Dendritic cell treated with granulocyte-macrophage colony-stimulating factor and Interleukin-4, amounts not matched to agents 40 ng/mL and 50 ng/mL, for 4 days (primary cell): ENCODE data around the gene SRA1.

ENCODE experiments used
- H3K27ac Mint-ChIP-seq: one replicate; pipeline ENCODE4 v1.8.0; 2022; ENCODE audit warnings: mild to moderate bottlenecking, mixed read lengths
- H3K27me3 Mint-ChIP-seq: one replicate; pipeline ENCODE4 v1.8.0; 2022; ENCODE audit warnings: mild to moderate bottlenecking, mixed read lengths
- H3K36me3 Mint-ChIP-seq: one replicate; pipeline ENCODE4 v1.8.0; 2022; ENCODE audit warnings: low read depth, mixed read lengths
- H3K4me1 Mint-ChIP-seq: one replicate; pipeline ENCODE4 v1.8.0; 2022; ENCODE audit warnings: low read depth, mixed read lengths
- H3K4me3 Mint-ChIP-seq: one replicate; pipeline ENCODE4 v1.8.0; 2022; ENCODE audit warnings: mild to moderate bottlenecking, moderate library complexity, mixed read lengths
- H3K9me3 Mint-ChIP-seq: one replicate; pipeline ENCODE4 v1.8.0; 2022; ENCODE audit warnings: mixed read lengths
- intact Hi-C: fragments of 100-400 bp; cut with micrococcal nuclease; formaldehyde crosslinking; loops from one replicate; pipeline ENCODE4 v1.15.0; 2022

The SRA1 gene

GRCh38 chr5:140513124-140513523 lies 44.1 kb downstream of the SRA1 start:
- no peak overlapping the region for H3K27ac Mint-ChIP-seq
- H3K4me3 Mint-ChIP-seq = no peak overlapping the region
- H3K4me1 Mint-ChIP-seq = no peaks in the 10 kb centered on the region
- peaks cover 78% of the 10 kb centered on the region for H3K36me3 Mint-ChIP-seq
- peaks cover 9% of the 10 kb centered on the region for H3K9me3 Mint-ChIP-seq
- intact Hi-C loops = no loop called here
- H3K27me3 Mint-ChIP-seq = no peaks in the 10 kb centered on the region

- no peaks in the 10 kb centered on the region for H3K27me3 Mint-ChIP-seq
- H3K36me3 Mint-ChIP-seq = peaks cover 94% of the 10 kb centered on the region
- no peaks in the 10 kb centered on the region for H3K4me1 Mint-ChIP-seq
- intact Hi-C loops = no loop called here
- H3K9me3 Mint-ChIP-seq = no peaks in the 10 kb centered on the region
- H3K4me3 Mint-ChIP-seq = no peak overlapping the region
- no peak overlapping the region for H3K27ac Mint-ChIP-seq
Measured at GRCh38 chr5:140509898-140510297, 47.4 kb downstream of the SRA1 start.

GRCh38 chr5:140502834-140503233 lies 54.4 kb downstream of the SRA1 start:
- Mint-ChIP-seq H3K4me1 (no peaks in the 10 kb centered on the region), H3K9me3 (no peaks in the 10 kb centered on the region), H3K27ac (no peak overlapping the region), H3K4me3 (no peak overlapping the region), H3K27me3 (no peaks in the 10 kb centered on the region), H3K36me3 (peaks cover 55% of the 10 kb centered on the region)
- intact Hi-C loops = no loop called here
